ENCODE measurements around the gene BMP6.

Gene BMP6

DNA sequence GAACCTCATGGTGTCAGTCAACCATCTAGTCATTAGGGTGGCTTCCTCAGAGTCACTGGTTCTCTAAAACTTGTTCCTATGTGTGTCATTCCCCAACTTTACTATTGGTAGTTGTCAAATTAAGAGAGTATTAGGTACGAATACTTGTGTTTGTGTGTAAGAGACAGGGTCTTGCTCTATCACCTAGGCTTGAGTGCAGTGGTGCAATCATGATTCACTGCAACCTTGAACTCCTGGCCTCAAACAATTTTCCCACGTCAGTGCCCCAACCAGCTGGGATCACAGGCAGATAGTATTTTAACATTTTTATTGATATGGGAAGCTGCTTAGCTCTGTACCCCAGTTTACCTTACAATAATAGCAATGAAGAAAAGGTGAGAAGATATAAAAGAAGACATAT, 50.6 kb downstream of the BMP6 start:
- H3K27ac ChIP-seq, result no peak overlapping the region
- TF ChIP-seq, protein P1, sequence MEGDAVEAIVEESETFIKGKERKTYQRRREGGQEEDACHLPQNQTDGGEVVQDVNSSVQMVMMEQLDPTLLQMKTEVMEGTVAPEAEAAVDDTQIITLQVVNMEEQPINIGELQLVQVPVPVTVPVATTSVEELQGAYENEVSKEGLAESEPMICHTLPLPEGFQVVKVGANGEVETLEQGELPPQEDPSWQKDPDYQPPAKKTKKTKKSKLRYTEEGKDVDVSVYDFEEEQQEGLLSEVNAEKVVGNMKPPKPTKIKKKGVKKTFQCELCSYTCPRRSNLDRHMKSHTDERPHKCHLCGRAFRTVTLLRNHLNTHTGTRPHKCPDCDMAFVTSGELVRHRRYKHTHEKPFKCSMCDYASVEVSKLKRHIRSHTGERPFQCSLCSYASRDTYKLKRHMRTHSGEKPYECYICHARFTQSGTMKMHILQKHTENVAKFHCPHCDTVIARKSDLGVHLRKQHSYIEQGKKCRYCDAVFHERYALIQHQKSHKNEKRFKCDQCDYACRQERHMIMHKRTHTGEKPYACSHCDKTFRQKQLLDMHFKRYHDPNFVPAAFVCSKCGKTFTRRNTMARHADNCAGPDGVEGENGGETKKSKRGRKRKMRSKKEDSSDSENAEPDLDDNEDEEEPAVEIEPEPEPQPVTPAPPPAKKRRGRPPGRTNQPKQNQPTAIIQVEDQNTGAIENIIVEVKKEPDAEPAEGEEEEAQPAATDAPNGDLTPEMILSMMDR (conservative IDR thresholded peaks at IDR 0.05), result no peak

DNA sequence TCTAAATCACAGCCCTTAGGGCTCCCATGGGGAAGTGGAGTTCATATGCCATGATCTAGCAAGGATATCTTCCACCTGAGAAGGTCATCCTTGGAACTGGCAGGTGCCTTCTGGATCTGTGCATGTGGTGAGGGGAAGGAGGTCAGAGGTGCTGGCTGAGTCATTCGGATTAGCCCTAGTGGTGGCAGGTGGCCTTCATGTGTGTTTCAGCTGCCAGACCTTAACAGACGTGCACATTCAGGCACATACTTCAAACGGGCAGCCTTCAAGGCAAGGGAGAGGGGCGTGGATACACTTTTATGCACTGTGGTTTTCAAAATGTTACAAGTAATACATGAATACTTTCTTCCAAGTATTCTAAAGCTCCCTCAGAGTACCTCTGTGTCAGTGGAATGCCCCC, 51.2 kb downstream of the BMP6 start:
- TF ChIP-seq, protein P1 (conservative IDR thresholded peaks at IDR 0.05), result no peak
- no peak overlapping the region for H3K27ac ChIP-seq

DNA sequence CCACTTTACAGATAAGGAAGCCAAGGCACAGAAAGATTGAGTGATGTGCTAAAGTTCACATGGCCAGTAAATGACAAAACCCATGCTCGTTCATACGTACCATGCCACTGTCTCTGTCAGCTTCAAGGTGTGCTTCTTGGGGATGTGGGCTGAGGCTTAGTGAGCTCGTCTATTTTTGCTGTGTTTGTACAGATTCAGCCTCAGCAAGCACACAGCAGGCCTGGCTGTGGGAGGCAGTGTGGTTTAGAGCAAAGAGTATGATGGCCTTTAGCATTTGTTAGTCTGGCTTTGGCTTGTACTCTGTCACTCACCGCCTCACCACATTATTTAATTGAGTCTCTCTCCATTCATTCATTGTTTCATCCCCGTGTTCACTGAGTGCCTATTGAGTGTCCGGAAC, 55.3 kb downstream of the BMP6 start:
- no peak overlapping the region for H3K27ac ChIP-seq
- TF ChIP-seq, protein P1 (conservative IDR thresholded peaks at IDR 0.05), result no peak

DNA sequence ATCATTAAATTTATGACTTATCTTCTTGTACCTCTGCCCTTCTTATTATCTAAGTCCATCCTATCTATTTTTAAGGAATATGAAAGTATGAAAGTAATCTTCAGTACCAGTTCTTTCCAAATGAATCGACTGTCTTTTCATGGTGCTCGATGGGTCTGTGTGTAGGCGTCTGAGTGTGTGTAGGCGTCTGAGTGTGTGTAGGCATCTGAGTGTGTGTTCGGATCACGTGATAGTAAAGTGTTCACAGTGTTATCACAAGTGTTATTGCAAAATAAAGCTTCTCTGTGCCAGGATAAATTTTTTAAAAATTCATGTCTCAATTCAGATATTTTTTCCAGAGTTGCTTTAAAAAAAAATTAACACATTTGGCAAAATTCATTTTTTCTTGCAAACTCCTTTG, 58.3 kb downstream of the BMP6 start:
- TF ChIP-seq, protein P1 (conservative IDR thresholded peaks at IDR 0.05), result no peak

DNA sequence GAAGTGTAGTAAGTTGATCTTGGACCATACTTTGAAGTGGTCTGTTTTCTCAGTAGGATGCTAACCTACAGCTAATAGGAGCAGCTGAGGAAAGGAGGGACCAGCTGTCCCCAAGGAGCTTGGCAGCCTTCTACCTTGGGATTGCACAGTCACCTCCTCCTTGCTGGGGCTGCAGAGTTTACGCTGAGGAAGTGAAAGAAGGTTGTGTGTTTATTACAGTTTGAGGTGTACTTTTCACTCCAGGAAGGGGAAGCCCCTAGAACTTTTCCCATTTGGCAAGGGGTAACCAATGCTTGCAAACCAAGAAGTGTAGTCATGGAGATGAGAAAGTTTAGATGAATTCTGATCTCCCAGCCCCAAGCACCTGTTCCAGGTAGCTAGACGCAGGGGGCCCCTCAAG, 58.8 kb downstream of the BMP6 start:
- no peak overlapping the region for H3K27ac ChIP-seq
- TF ChIP-seq, protein P1 (conservative IDR thresholded peaks at IDR 0.05), result no peak

More for the DNA sequence above, 58.3 kb downstream of the BMP6 start:
- no peak overlapping the region for H3K27ac ChIP-seq

DNA sequence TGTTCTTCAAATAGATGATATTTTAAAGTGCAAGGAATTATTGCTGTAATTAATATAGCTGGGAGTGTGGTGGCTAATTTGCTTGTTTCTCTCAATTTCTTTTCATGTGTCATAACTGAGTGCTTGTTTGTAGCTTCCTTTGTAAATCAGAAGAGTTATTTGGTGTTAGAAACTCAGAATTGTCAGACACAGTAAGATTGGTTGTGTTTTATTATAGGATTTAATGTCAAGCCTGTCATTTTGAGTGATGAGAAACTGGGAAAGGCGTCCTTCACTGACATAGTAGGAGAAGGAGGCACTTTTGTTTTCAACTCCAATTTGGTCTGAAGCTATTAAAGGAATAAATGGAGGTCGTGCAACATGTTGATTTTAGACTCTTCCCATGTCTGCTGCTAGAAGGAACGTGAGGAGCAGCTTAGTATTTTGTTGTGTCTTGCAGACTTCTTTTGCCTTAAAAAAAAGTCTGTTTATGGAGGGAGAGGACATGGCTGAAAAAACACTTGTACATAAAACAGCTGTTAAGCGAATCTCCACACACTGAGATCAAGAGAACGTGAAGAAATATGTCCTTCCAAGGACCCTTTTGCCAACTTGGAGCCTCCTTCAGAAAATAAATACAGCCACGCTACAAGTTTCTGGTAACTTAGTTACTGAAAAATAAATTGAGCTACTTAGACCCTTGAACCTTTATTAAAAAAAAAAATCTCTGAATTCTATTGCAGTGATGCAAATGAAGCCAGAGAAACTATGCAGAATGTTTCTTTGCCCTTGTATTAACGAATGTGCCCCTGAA, 59.5 kb downstream of the BMP6 start:
- H3K27ac ChIP-seq, result no peak overlapping the region
- TF ChIP-seq, protein P1 (conservative IDR thresholded peaks at IDR 0.05), result no peak

DNA sequence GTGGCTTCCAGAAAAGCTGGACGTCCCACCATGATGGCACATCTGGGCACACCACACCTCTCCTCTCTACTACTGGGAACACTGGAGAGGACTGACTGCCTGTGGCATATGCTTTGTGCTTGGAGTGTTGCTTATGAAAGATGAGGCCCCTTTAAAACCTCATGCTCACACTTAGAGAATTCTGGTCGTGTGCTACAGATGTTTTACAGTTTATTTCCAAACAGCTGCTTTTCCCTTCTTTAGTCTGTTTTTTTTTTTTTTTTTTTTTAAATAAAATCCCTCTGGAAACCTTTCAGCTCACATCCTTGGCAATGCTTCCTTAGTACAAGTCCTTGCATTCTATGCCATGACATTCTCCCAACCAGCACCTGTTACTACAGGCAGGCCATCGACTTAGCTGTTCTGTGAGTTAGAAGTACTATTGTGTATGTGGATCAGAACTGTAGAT, 60.3 kb downstream of the BMP6 start:
- H3K27ac ChIP-seq, result no peak overlapping the region
- TF ChIP-seq, protein P1 (conservative IDR thresholded peaks at IDR 0.05), result no peak
